Prostate gland (tissue), 2 donors: ENCODE measurements around the gene AFF3. TPM values are rescaled to one million over a fixed set of nuclear protein-coding genes. Genes with fewer than 3 reads are reported as not detected.

Experiments used
- DNase-seq: peaks from one replicate; pipeline ENCODE4 v3.0.0-alpha.2; 2019; ENCODE audit warnings: low spot score
- H3K27ac ChIP-seq, 2 donors: fragments of 200-600 bp; sonication (generic); 2 replicates each; pipeline ENCODE4 v1.5.1; 2017 to 2019
- H3K27me3 ChIP-seq: fragments of 200-600 bp; sonication (generic); replicated peaks from 2 replicates; pipeline ENCODE4 v1.5.1; 2019; ENCODE audit not compliant: insufficient read depth
- H3K36me3 ChIP-seq, 2 donors: fragments of 200-600 bp; sonication (generic); 1 replicate in 1 of 2; 2 replicates in 1 of 2; pipeline versions ENCODE4 v1.5.1 to v1.8.1; 2017 to 2019
- H3K4me1 ChIP-seq: fragments of 200-600 bp; sonication (generic); replicated peaks from 2 replicates; pipeline ENCODE4 v1.5.1; 2019
- H3K4me3 ChIP-seq, 2 donors: fragments of 200-600 bp; sonication (generic); 2 replicates each; pipeline ENCODE4 v1.5.1; 2017 to 2019
- H3K9me3 ChIP-seq: fragments of 200-600 bp; sonication (generic); 2 replicates; pipeline ENCODE4 v1.5.1; 2017
- CTCF ChIP-seq, 4 experiments: fragments of 200-600 bp in 2 of 4; fragments of 450-650 bp in 2 of 4; sonication (generic) in 2 of 4; IDR thresholded peaks; 1 replicate in 3 of 4; 2 replicates in 1 of 4; pipeline ENCODE4 v1.5.1; 2016 to 2019; ENCODE audit warnings: antibody characterized with exemption in 4 of 4, mild to moderate bottlenecking in 2 of 4, moderate library complexity in 2 of 4
- POLR2A ChIP-seq: fragments of 450-650 bp; IDR thresholded peaks from one replicate; pipeline ENCODE4 v1.6.1; 2016; ENCODE audit warnings: antibody characterized with exemption, mild to moderate bottlenecking
- POLR2AphosphoS5 ChIP-seq: sonication (generic); formaldehyde crosslinking; IDR thresholded peaks from one replicate; pipeline ENCODE4 v1.6.1; 2017; ENCODE audit warnings: antibody characterized with exemption
- WGBS: methylation state at CpG from one replicate; pipeline ENCODE4 v1.1.5; 2018; 5-methylcytosine and 5-hydroxymethylcytosine counted together
- intact Hi-C: fragments of 100-400 bp; cut with DNase I; formaldehyde crosslinking; loops from one replicate; pipeline ENCODE4 v1.14.2; 2022
- total RNA-seq, 2 donors: library from RNA; depleted of rRNA; stranded (reverse); fragments of >200 nt; gene quantifications; one replicate each; pipeline ENCODE4 v1.1.0, GENCODE V29; 2016

The AFF3 gene
- total RNA-seq, 2 donors from 2014 or later: 74.4 to 113 TPM

- TF ChIP-seq POLR2A: no peak
- no peak for TF ChIP-seq CTCF (IDR thresholded peaks at IDR 0.05)
- no peak for TF ChIP-seq POLR2AphosphoS5
- no peak for DNase-seq
- H3K4me1 ChIP-seq: peaks cover 6% of the 10 kb centered on the region
- H3K36me3 ChIP-seq: no peaks in the 10 kb centered on the region
- H3K9me3 ChIP-seq: no peaks in the 10 kb centered on the region
- no peaks in the 10 kb centered on the region for H3K27me3 ChIP-seq
- no peak overlapping the region for H3K4me3 ChIP-seq
- intact Hi-C loops: loop anchor here (5.0 kb wide), 2 partner anchors 89 to 104 kb away; no protein-coding TSS in a partner anchor
- peak overlapping the region in 1 of 2 donors; percentile 95 for H3K27ac ChIP-seq
- WGBS: 90% methylated on average over 6 of the region's 6 CpGs
These were observed 34.3 kb downstream of the AFF3 start for GRCh38 chr2:100107906-100108647.

- peak overlapping the region in 1 of 2 donors; percentile 95 for H3K27ac ChIP-seq
- intact Hi-C loops: loop anchor here (5.0 kb wide), 2 partner anchors 90 to 105 kb away; no protein-coding TSS in a partner anchor
These were observed 35.0 kb downstream of the AFF3 start for GRCh38 chr2:100107440-100107839.

GRCh38 chr2:100106460-100106859 lies 35.9 kb downstream of the AFF3 start:
- H3K9me3 ChIP-seq: no peaks in the 10 kb centered on the region
- 25% methylated on average over 9 of the region's 9 CpGs for WGBS
- no peaks in the 10 kb centered on the region for H3K36me3 ChIP-seq
- DNase-seq: peak; percentile 64
- peaks cover 6% of the 10 kb centered on the region for H3K4me1 ChIP-seq
- intact Hi-C loops: loop anchor here (5.0 kb wide), 2 partner anchors 91 to 106 kb away; no protein-coding TSS in a partner anchor
- peak overlapping the region; percentile 84 to 95 for H3K27ac ChIP-seq
- H3K4me3 ChIP-seq: peak overlapping the region in 1 of 2 donors; percentile 73
- TF ChIP-seq POLR2AphosphoS5 (peak; percentile 76), CTCF (IDR thresholded peaks at IDR 0.05) (no peak)
- H3K27me3 ChIP-seq: no peaks in the 10 kb centered on the region

More at GRCh38 chr2:100107440-100107839, 35.0 kb downstream of the AFF3 start:
- Histone ChIP-seq H3K4me3 (no peak overlapping the region), H3K9me3 (no peaks in the 10 kb centered on the region), H3K4me1 (peaks cover 6% of the 10 kb centered on the region), H3K27me3 (no peaks in the 10 kb centered on the region), H3K36me3 (no peaks in the 10 kb centered on the region)
- DNase-seq: no peak
- 56% methylated on average over 1 of the region's 1 CpG for WGBS
- TF ChIP-seq POLR2AphosphoS5: no peak
- TF ChIP-seq POLR2A: no peak
- TF ChIP-seq CTCF (IDR thresholded peaks at IDR 0.05): no peak

GRCh38 chr2:100105678-100106054 lies 36.7 kb downstream of the AFF3 start:
- Histone ChIP-seq H3K36me3 (no peaks in the 10 kb centered on the region), H3K4me1 (peaks cover 6% of the 10 kb centered on the region), H3K27me3 (no peaks in the 10 kb centered on the region), H3K9me3 (no peaks in the 10 kb centered on the region), H3K27ac (peak overlapping the region; percentile 84 to 95), H3K4me3 (peak overlapping the region; percentile 53 to 73)
- no peak for TF ChIP-seq CTCF (IDR thresholded peaks at IDR 0.05)
- WGBS: 36% methylated on average over 12 of the region's 12 CpGs
- intact Hi-C loops: loop anchor here (5.0 kb wide), 2 partner anchors 92 to 107 kb away; no protein-coding TSS in a partner anchor
- no peak for DNase-seq
